GM23248 (cell line): ENCODE measurements around the gene HEG1. TPM values are rescaled to one million over a fixed set of nuclear protein-coding genes. Genes with fewer than 3 reads are reported as not detected.

Source experiments
- DNase-seq: peaks from one replicate; pipeline ENCODE4 v3.0.0-alpha.2; 2015
- H2AFZ ChIP-seq: fragments of 200-600 bp; sonication (generic); 2 replicates; pipeline ENCODE4 v1.6.1; 2016; ENCODE audit warnings: antibody characterized with exemption
- H3F3A ChIP-seq: fragments of 200-600 bp; sonication (generic); 2 replicates; pipeline ENCODE4 v1.6.1; 2016; ENCODE audit warnings: mild to moderate bottlenecking, antibody characterized with exemption, mixed run types; ENCODE audit not compliant: insufficient read depth
- H3K27ac ChIP-seq: fragments of 200-600 bp; sonication (generic); 2 replicates; pipeline ENCODE4 v1.5.1; 2016; ENCODE audit warnings: mild to moderate bottlenecking
- H3K27me3 ChIP-seq: fragments of 200-600 bp; sonication (generic); replicated peaks from 2 replicates; pipeline ENCODE4 v1.6.1; 2016; ENCODE audit warnings: mild to moderate bottlenecking; ENCODE audit not compliant: insufficient read depth
- H3K36me3 ChIP-seq: fragments of 200-600 bp; sonication (generic); 2 replicates; pipeline ENCODE4 v1.6.1; 2016; ENCODE audit warnings: low read depth, mild to moderate bottlenecking
- H3K4me1 ChIP-seq: fragments of 200-600 bp; sonication (generic); 2 replicates; pipeline ENCODE4 v1.6.1; 2016; ENCODE audit warnings: mild to moderate bottlenecking; ENCODE audit not compliant: insufficient read depth
- H3K4me2 ChIP-seq: fragments of 200-600 bp; sonication (generic); one replicate; pipeline ENCODE4 v1.6.1; 2016; ENCODE audit warnings: mild to moderate bottlenecking; ENCODE audit not compliant: unreplicated experiment
- H3K4me3 ChIP-seq: fragments of 200-600 bp; sonication (generic); 2 replicates; pipeline ENCODE4 v1.5.1; 2016; ENCODE audit warnings: mild to moderate bottlenecking
- H3K79me2 ChIP-seq: fragments of 200-600 bp; sonication (generic); 2 replicates; pipeline ENCODE4 v1.6.1; 2016; ENCODE audit warnings: mild to moderate bottlenecking; ENCODE audit not compliant: insufficient read depth
- H3K9ac ChIP-seq: fragments of 200-600 bp; sonication (generic); 2 replicates; pipeline ENCODE4 v1.6.1; 2016; ENCODE audit warnings: mild to moderate bottlenecking
- H3K9me2 ChIP-seq: fragments of 200-600 bp; sonication (generic); 2 replicates; pipeline ENCODE4 v1.6.1; 2016; ENCODE audit warnings: mixed run types, mild to moderate bottlenecking, moderate library complexity; ENCODE audit not compliant: insufficient read depth
- H3K9me3 ChIP-seq: fragments of 200-600 bp; sonication (generic); one replicate; pipeline ENCODE4 v1.6.1; 2017; ENCODE audit warnings: low read depth
- H4K20me1 ChIP-seq: fragments of 200-600 bp; sonication (generic); 2 replicates; pipeline ENCODE4 v1.6.0; 2016; ENCODE audit not compliant: insufficient read depth
- EZH2 ChIP-seq: fragments of 200-600 bp; sonication (generic); IDR thresholded peaks from 2 replicates; pipeline ENCODE4 v1.6.1; 2018; ENCODE audit warnings: antibody characterized with exemption, mild to moderate bottlenecking; ENCODE audit not compliant: insufficient read depth, poor library complexity, severe bottlenecking
- EZH2phosphoT487 ChIP-seq: fragments of 200-600 bp; sonication (generic); IDR thresholded peaks from 2 replicates; pipeline ENCODE4 v1.6.1; 2018; ENCODE audit warnings: antibody characterized with exemption, moderate library complexity, mild to moderate bottlenecking, low read depth; ENCODE audit not compliant: insufficient read depth
- WGBS, 2 experiments: methylation state at CpG; one replicate each; pipeline ENCODE4 v1.1.6; 2015 to 2017; ENCODE audit warnings: low lambda C conversion rate in 2 of 2, low coverage in 1 of 2; ENCODE audit errors: missing lambda C conversion rate in 2 of 2; 5-methylcytosine and 5-hydroxymethylcytosine counted together
- in situ Hi-C: fragments of 300-500 bp; cut with MboI; formaldehyde crosslinking; loops from 2 replicates; pipeline ENCODE4 v1.15.0; 2020
- polyA plus RNA-seq: library from polyadenylated mRNA; unstranded; fragments of >200 nt; fragmentation: Nextera tagmentation; extraction: Ambion mirVana; gene quantifications from 2 replicates; pipeline ENCODE4 v1.2.1, GENCODE V29; 2016
- total RNA-seq: library from RNA; depleted of rRNA; stranded (reverse); fragments of >200 nt; shearing (Covaris generic); gene quantifications from 2 replicates; pipeline ENCODE4 v1.2.3, GENCODE V29; 2014

HEG1 gene
- total and polyA plus RNA-seq, 2 experiments from 2014 or later = 32.1 to 116 TPM

DNA sequence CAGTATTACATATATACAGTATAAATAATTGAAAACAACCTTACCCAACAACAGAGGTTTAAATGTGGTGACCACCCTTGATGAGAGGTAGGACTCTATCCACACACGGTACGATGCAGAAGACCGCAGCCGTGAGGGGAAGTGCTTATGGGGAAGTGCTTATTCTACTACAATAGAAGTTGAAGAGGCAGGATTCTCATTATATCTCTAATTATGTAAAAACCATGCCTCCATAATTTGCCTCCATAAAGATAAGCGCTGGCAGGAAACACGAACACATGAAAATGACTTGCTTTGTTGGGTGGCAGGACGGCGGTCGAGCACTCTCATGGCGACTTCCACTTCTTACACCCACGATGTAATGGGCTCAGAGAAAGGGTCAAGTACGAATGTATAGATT, 114.0 kb downstream of the HEG1 start:
- no peak overlapping the region for H3K27ac ChIP-seq
- H3K79me2 ChIP-seq = no peaks in the 10 kb centered on the region
- H3F3A ChIP-seq = no peaks in the 10 kb centered on the region
- in situ Hi-C loops = no loop called here
- TF ChIP-seq EZH2phosphoT487 (no peak), EZH2 (no peak)
- no peak overlapping the region for H3K4me2 ChIP-seq
- no peaks in the 10 kb centered on the region for H3K4me1 ChIP-seq
- H3K9me3 ChIP-seq = no peaks in the 10 kb centered on the region
- no peak for DNase-seq
- H4K20me1 ChIP-seq = no peaks in the 10 kb centered on the region
- H3K27me3 ChIP-seq = no peaks in the 10 kb centered on the region
- WGBS, 2 experiments = 94 to 96% methylated on average over 12 of the region's 12 CpGs
- no peak overlapping the region for H3K4me3 ChIP-seq
- H3K9ac ChIP-seq = no peak overlapping the region
- H3K36me3 ChIP-seq = no peaks in the 10 kb centered on the region
- no peak overlapping the region for H2AFZ ChIP-seq
- H3K9me2 ChIP-seq = no peaks in the 10 kb centered on the region

DNA sequence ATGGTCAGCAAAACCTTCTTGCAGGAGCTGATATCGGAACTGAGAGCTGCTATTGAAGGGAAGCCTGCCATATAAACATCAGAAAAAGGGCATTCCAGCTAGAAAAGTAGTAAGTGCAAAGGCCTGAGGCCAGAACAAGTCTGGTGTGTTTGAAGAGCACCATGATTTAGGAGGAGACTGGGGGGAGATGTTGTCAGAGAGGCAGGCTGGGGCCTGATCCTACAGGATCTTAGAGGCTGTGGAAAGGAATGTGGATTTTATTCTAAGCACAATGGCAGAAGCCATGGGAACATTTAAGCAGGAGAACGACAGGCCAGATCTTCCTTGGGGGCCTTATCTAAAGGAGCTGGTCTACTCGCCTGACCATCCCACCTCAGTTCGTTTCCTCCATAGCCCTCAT, 116.1 kb downstream of the HEG1 start:
- Histone ChIP-seq H2AFZ (no peak overlapping the region), H4K20me1 (no peaks in the 10 kb centered on the region), H3K9ac (no peak overlapping the region), H3K9me3 (no peaks in the 10 kb centered on the region), H3F3A (no peaks in the 10 kb centered on the region), H3K4me2 (no peak overlapping the region), H3K27me3 (no peaks in the 10 kb centered on the region), H3K27ac (no peak overlapping the region), H3K4me3 (no peak overlapping the region), H3K79me2 (no peaks in the 10 kb centered on the region), H3K36me3 (no peaks in the 10 kb centered on the region), H3K4me1 (no peaks in the 10 kb centered on the region), H3K9me2 (no peaks in the 10 kb centered on the region)
- no peak for DNase-seq
- 87 to 89% methylated on average over 4 of the region's 4 CpGs for WGBS, 2 experiments
- TF ChIP-seq EZH2phosphoT487 = no peak
- TF ChIP-seq EZH2 = no peak
- in situ Hi-C loops = loop anchor here (10.0 kb wide), 1 partner anchor 495 kb away; no protein-coding TSS in a partner anchor

- Histone ChIP-seq H3K36me3 (no peaks in the 10 kb centered on the region), H3F3A (no peaks in the 10 kb centered on the region), H3K4me3 (no peak overlapping the region), H3K27me3 (no peaks in the 10 kb centered on the region), H3K9ac (no peak overlapping the region), H3K4me1 (no peaks in the 10 kb centered on the region), H3K9me3 (no peaks in the 10 kb centered on the region), H3K9me2 (no peaks in the 10 kb centered on the region), H3K27ac (no peak overlapping the region), H3K79me2 (no peaks in the 10 kb centered on the region), H4K20me1 (no peaks in the 10 kb centered on the region), H3K4me2 (no peak overlapping the region), H2AFZ (no peak overlapping the region)
- in situ Hi-C loops = loop anchor here (10.0 kb wide), 1 partner anchor 496 kb away; no protein-coding TSS in a partner anchor
- 94 to 97% methylated on average over 5 of the region's 5 CpGs for WGBS, 2 experiments
- TF ChIP-seq EZH2 = no peak
- TF ChIP-seq EZH2phosphoT487 = no peak
- DNase-seq = no peak
Observed at GRCh38 chr3:124938896-124939295, 116.9 kb downstream of the HEG1 start.

DNA sequence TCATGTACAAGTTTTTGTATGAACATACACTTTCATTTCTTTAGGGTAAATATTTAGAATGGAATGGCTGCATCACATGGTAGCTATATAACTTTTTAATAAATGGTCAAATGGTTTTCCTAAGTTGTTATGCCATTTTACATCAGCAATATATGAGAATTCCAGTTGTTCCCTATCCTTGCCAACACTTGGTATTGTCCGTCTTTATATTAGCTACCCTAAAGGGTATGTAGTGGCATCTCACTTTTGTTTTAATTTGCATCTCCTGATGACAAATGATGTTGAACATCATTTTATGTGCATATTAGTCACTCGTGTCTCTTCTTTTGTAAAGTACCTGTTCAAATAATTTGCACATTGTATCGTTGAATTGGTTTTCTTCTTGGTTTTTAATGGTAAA, 118.7 kb downstream of the HEG1 start:
- DNase-seq = no peak
- no peaks in the 10 kb centered on the region for H4K20me1 ChIP-seq
- TF ChIP-seq EZH2phosphoT487 (no peak), EZH2 (no peak)
- H3K79me2 ChIP-seq = no peaks in the 10 kb centered on the region
- 82 to 93% methylated on average over 3 of the region's 3 CpGs for WGBS, 2 experiments
- in situ Hi-C loops = loop anchor here (10.0 kb wide), 1 partner anchor 498 kb away; no protein-coding TSS in a partner anchor
- no peak overlapping the region for H3K27ac ChIP-seq
- no peaks in the 10 kb centered on the region for H3K36me3 ChIP-seq
- H3K4me2 ChIP-seq = no peak overlapping the region
- no peaks in the 10 kb centered on the region for H3K4me1 ChIP-seq
- H3F3A ChIP-seq = no peaks in the 10 kb centered on the region
- no peaks in the 10 kb centered on the region for H3K9me2 ChIP-seq
- H2AFZ ChIP-seq = no peak overlapping the region
- H3K9me3 ChIP-seq = no peaks in the 10 kb centered on the region
- H3K27me3 ChIP-seq = no peaks in the 10 kb centered on the region; the same call in 1 of the 2 replicates
- no peak overlapping the region for H3K4me3 ChIP-seq
- no peak overlapping the region for H3K9ac ChIP-seq
